Mucosa of gallbladder (tissue), 1 donor: ENCODE measurements around the gene PBX4. TPM values are rescaled to one million over a fixed set of nuclear protein-coding genes. Genes with fewer than 3 reads are reported as not detected.
"Not testable (repeated sequence)": the region's sequence is repeated elsewhere in the genome, so short reads cannot be mapped to it uniquely, and the experiment has no call there.

ENCODE experiments used
- DNase-seq: peaks from one replicate; pipeline ENCODE4 v3.0.0-alpha.2; 2020; ENCODE audit warnings: low spot score
- total RNA-seq: library from RNA; stranded (reverse); gene quantifications from one replicate; pipeline ENCODE4 v1.2.1, GENCODE V29; 2021
- donor health status: DM: no; HTN: no; CAD: no.

Gene PBX4
- total RNA-seq, 1 donor from 2014 or later = 9.9 TPM

GRCh38 chr19:19627621-19628500 is 9.4 kb upstream of the PBX4 start, which contains the start of gene LPAR2:
Gene LPAR2 (minus strand): TSS chr19:19628220. CDS start chr19:19627275, 945 bp downstream.
- peak; percentile 41 for DNase-seq

- no peak for DNase-seq
Measured at GRCh38 chr19:19626516-19627472, 8.3 kb upstream of the PBX4 start.

GRCh38 chr19:19624032-19624570 is 5.6 kb upstream of the PBX4 start:
- no peak for DNase-seq

- DNase-seq = no peak
Measured at GRCh38 chr19:19623383-19623782, 4.9 kb upstream of the PBX4 start.

- no peak for DNase-seq
Measured at GRCh38 chr19:19619849-19620210, 1.3 kb upstream of the PBX4 start.

GRCh38 chr19:19619181-19619848 is 828 bp upstream of the PBX4 start:
- DNase-seq = peak; percentile 63

GRCh38 chr19:19615086-19615485 is 3.4 kb downstream of the PBX4 start:
- no peak for DNase-seq

- no peak for DNase-seq
Measured at GRCh38 chr19:19613506-19613905, 5.0 kb downstream of the PBX4 start.

- no peak for DNase-seq
Measured at GRCh38 chr19:19610376-19611202, 7.9 kb downstream of the PBX4 start.

GRCh38 chr19:19606686-19607085 is 11.8 kb downstream of the PBX4 start:
- not testable (repeated sequence) for DNase-seq

- peak; percentile 57 for DNase-seq
Measured at GRCh38 chr19:19606021-19606420, 12.5 kb downstream of the PBX4 start.

GRCh38 chr19:19602713-19603324 is 15.7 kb downstream of the PBX4 start:
- no peak for DNase-seq

- no peak for DNase-seq
Measured at GRCh38 chr19:19602136-19602712, 16.3 kb downstream of the PBX4 start.

- no peak for DNase-seq
Measured at GRCh38 chr19:19600793-19601330, 17.6 kb downstream of the PBX4 start.

GRCh38 chr19:19598728-19599451 is 19.6 kb downstream of the PBX4 start:
- not testable (repeated sequence) for DNase-seq

GRCh38 chr19:19597809-19598306 is 20.6 kb downstream of the PBX4 start:
- DNase-seq = no peak

- DNase-seq = peak; percentile 22
Measured at GRCh38 chr19:19595171-19595701, 23.3 kb downstream of the PBX4 start.

GRCh38 chr19:19594381-19594780 is 24.1 kb downstream of the PBX4 start:
- no peak for DNase-seq
